ENCODE measurements around the gene MS4A18.

DNA sequence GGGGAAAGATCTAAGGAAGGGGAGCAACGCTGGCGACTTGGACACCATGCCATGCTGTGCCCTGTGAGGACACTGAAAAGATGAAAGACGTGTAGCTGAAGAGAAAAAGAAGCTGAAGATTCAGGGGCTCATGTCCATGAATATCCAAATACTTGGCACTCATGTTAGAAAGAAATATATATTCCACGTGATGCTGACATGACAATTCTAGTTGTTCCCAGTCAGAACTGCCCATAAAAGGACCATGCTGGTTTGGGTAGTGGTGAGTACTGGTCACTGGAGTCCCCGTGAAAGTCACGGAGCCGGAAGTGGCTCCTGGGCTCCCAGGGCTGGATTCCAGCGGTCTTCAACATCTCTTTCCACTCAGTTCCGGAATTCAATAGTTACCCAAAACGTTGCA lies 42.0 kb downstream of the MS4A18 start:
- TF ChIP-seq, protein P1, sequence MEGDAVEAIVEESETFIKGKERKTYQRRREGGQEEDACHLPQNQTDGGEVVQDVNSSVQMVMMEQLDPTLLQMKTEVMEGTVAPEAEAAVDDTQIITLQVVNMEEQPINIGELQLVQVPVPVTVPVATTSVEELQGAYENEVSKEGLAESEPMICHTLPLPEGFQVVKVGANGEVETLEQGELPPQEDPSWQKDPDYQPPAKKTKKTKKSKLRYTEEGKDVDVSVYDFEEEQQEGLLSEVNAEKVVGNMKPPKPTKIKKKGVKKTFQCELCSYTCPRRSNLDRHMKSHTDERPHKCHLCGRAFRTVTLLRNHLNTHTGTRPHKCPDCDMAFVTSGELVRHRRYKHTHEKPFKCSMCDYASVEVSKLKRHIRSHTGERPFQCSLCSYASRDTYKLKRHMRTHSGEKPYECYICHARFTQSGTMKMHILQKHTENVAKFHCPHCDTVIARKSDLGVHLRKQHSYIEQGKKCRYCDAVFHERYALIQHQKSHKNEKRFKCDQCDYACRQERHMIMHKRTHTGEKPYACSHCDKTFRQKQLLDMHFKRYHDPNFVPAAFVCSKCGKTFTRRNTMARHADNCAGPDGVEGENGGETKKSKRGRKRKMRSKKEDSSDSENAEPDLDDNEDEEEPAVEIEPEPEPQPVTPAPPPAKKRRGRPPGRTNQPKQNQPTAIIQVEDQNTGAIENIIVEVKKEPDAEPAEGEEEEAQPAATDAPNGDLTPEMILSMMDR (IDR thresholded peaks at IDR 0.05) = no peak
- no peak for TF ChIP-seq POLR2AphosphoS5 (IDR thresholded peaks at IDR 0.05)
